Right lobe of liver (tissue), 4 donors: ENCODE data around the gene RBM5.

Experiments used
- POLR2A ChIP-seq: fragments of 450-650 bp; IDR thresholded peaks from one replicate; pipeline ENCODE4 v1.6.1; 2017; ENCODE audit warnings: antibody characterized with exemption, mild to moderate bottlenecking
- TF ChIP-seq, protein P1 (sequence below), 4 donors: fragments of 200-600 bp in 3 of 4; fragments of 450-650 bp in 1 of 4; IDR thresholded peaks; one replicate each; pipeline versions ENCODE4 v1.5.1 to v1.8.0; 2016 to 2022; ENCODE audit warnings: antibody characterized with exemption in 4 of 4, mild to moderate bottlenecking in 2 of 4
- donor health status: DM: no; HTN: no; CAD: no.
- donor health status: DM: no; HTN: no; CAD: no.
- donor health status: DM: no; HTN: yes; CAD: no.

GRCh38 chr3:50166620-50167019 lies 77.9 kb downstream of the RBM5 start:
- TF ChIP-seq, protein P1, sequence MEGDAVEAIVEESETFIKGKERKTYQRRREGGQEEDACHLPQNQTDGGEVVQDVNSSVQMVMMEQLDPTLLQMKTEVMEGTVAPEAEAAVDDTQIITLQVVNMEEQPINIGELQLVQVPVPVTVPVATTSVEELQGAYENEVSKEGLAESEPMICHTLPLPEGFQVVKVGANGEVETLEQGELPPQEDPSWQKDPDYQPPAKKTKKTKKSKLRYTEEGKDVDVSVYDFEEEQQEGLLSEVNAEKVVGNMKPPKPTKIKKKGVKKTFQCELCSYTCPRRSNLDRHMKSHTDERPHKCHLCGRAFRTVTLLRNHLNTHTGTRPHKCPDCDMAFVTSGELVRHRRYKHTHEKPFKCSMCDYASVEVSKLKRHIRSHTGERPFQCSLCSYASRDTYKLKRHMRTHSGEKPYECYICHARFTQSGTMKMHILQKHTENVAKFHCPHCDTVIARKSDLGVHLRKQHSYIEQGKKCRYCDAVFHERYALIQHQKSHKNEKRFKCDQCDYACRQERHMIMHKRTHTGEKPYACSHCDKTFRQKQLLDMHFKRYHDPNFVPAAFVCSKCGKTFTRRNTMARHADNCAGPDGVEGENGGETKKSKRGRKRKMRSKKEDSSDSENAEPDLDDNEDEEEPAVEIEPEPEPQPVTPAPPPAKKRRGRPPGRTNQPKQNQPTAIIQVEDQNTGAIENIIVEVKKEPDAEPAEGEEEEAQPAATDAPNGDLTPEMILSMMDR (IDR thresholded peaks at IDR 0.05): no peak
- TF ChIP-seq POLR2A: no peak
